H54 (cell line): ENCODE results near the gene OR10J4.

Source experiments
- DNase-seq: peaks from one replicate; pipeline ENCODE4 v3.0.0; 2011; ENCODE audit warnings: low spot score, mixed read lengths; ENCODE audit not compliant: insufficient read length
- FAIRE-seq: peaks from 3 replicates; lab custom pipeline; 2011; peaks lifted over from hg19 to GRCh38; lab: Jason Lieb, UNC
- POLR2A ChIP-seq: IDR thresholded peaks from 2 replicates; pipeline ENCODE4 v1.6.1; 2011; ENCODE audit warnings: low read depth, mild to moderate bottlenecking, low read length

The OR10J4 gene

DNA sequence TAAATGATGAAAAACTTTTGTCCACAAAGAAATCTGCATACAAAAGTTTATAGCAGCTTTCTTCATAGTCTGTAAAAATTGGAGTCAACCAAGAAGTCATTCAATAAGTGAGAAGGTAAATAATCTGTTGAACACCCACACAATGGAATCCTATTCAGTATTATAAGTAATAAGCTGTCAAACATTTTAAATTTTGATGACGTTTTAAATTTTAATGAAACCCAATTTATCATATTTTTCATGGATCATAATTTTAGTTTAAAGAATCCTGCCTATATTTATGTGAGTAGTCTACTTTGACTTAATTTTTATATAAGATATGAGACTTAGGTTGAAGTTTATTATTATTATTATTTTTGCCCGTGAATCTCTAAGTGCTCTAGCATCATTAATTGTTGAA lies 27.5 kb downstream of the OR10J4 start:
- DNase-seq, result no peak
- no peak for TF ChIP-seq POLR2A
- no peak for FAIRE-seq

DNA sequence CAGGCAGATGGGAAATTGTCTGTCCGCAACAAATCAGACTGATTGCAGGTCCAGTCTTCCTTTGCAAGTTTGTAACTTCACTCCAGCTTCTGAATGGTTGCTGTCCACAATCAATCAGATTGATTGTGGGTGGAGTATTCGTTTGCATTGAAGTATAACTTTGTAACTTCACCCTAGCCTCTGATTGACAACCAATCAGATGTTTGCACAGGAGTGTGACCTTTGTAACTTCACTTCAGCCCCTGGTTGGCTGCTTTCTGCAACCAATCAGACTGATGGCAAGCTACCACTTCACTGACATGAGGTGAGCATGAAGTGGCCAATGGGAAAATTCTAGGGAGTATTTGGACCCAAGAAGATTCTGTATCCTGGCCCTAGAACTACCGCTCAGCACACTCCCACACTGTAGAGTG lies 33.2 kb downstream of the OR10J4 start:
- no peak for TF ChIP-seq POLR2A
- FAIRE-seq, result no peak
- no peak for DNase-seq

DNA sequence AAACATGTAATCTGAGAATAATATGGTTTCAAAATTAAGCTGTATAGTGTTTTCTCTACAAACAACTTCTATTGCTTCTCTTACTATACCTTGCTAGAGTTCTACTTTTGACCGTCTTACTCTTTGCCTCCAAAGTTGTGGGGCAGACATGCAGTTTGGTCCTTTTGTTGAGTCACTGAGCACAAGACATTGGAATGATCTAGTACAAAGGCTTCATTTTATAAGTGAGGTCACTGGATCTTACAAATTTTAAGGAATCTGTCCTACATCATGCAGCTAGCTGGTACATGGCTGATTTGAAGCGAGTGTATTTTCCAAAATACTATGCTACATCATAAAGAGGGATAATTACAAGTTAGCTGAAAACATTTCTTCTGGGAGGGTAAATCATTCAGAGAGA lies 36.3 kb downstream of the OR10J4 start:
- no peak for TF ChIP-seq POLR2A
- DNase-seq (no peak), FAIRE-seq (no peak)

DNA sequence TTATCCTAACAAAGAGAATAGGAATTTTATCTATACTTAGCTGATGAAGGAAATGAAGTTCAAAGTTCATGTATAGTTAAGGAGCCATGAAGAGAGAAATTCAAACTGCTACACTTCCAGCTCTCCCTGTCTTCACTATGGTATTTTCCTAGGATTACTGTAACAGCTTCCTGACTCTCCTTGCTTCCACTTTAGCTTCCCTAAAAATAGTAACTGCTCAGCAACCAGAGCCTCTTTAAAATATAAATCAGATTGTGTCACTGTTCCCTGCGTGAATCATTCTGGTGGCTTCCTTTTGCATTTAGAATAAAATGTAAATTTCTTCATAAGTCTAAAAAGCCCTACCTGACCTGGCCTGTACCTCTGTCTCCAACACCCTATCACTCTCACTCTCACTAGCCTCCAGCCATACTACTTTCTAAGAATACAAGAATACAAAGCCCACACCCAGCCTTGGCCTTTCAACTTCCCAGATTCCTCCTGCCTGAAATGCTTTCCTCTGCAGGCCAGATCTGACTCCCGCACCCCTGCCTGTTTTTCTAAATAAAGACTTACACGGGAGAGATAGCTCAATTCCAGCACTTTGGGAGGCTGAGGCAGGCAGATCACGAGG lies 38.0 kb downstream of the OR10J4 start:
- FAIRE-seq (no peak), DNase-seq (no peak)
- no peak for TF ChIP-seq POLR2A

DNA sequence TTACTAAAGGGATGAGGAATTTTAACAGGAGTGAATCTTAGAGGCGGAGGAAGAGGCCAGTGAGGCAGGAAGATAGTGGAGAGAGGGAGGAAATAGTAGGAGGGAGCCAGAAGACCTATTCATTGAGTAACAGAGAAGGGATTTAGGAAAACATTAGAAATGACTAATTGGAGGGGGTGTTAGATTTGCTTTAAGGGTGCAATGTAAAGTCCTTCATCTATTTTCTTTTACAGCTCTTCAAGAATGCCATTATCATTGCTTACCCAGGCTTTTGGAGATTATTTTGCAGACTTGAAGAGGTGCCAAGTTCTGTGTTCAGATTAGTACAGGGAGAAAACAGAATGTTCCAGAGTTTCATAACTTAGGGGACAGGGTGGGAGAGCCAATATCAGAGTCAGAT lies 41.3 kb downstream of the OR10J4 start:
- no peak for FAIRE-seq
- DNase-seq, result no peak
- no peak for TF ChIP-seq POLR2A

DNA sequence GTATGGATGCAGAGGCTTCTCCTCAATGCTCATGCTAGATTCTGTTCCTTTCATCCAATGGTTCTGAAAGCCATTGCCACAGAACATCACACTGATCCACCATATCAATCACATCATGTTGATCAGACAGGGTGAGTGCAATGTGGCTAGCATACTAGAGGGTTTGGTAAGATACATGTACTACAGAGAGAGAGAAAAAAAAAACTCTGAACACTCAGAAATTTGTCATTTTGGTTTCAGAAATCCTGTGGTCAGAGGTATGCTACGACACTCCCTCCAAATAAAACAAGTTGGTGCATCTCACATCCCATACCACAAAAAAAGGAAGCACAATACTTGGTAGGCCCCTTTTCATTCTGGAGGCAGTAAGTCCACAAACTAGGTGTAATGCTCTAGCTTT lies 42.9 kb downstream of the OR10J4 start:
- no peak for TF ChIP-seq POLR2A
- DNase-seq, result no peak
- FAIRE-seq, result no peak
